Mucosa of stomach (tissue), 1 donor: ENCODE measurements around the gene PPFIBP2.

ENCODE experiments used
- H3K27me3 ChIP-seq: one replicate; pipeline ENCODE4 v1.7.0; 2013; ENCODE audit warnings: mild to moderate bottlenecking, low read length; ENCODE audit not compliant: control insufficient read depth, insufficient read depth
- H3K36me3 ChIP-seq: one replicate; pipeline ENCODE4 v1.7.0; 2013; ENCODE audit warnings: low read length; ENCODE audit not compliant: control insufficient read depth, insufficient read depth
- H3K4me1 ChIP-seq: one replicate; pipeline ENCODE4 v1.7.0; 2013; ENCODE audit warnings: mild to moderate bottlenecking, low read length; ENCODE audit not compliant: control insufficient read depth, insufficient read depth
- H3K4me3 ChIP-seq: one replicate; pipeline ENCODE4 v1.7.0; 2013; ENCODE audit warnings: low read length
- H3K9ac ChIP-seq: one replicate; pipeline ENCODE4 v1.7.0; 2013; ENCODE audit warnings: mild to moderate bottlenecking, low read length, moderate library complexity
- H3K9me3 ChIP-seq: one replicate; pipeline ENCODE4 v1.7.0; 2013; ENCODE audit warnings: mild to moderate bottlenecking, low read length, moderate library complexity; ENCODE audit not compliant: control insufficient read depth
- donor health status: Pancreatic carcinoma.

PPFIBP2 gene

DNA sequence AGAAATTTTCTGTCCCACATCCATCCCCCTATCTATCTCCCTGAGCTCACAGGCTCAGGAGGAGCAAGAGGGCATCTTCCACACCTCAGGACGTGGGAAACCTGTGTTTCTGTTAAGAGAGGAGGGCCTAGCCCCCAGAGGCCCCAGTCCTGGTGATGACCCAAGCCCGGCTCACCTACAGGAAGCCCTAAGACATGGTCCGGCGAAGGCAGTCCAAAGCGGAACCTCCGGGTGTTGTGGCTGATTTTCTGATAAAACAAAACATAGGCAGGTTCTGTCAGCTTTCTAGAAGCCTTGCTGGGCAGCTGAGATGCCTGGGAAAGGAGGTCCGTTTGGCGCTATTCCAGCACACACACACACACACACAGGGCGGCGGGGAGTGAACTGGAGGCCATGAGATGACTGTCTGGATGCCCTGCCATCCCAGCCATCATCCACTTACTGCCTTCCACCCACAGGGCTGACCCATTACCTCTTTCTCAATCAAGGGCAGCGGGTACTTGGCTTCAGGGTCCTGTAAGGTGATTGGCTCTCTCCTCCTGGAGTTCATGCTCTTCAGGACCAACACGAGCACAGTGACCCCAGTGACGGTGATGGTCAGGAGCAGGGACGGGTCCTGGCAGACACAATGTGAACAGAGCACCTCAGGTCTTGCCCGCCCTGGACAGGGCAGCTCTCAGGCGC is 158.6 kb downstream of the PPFIBP2 start:
- Histone ChIP-seq H3K9me3 (no peaks in the 10 kb centered on the region), H3K27me3 (peaks cover 3% of the 10 kb centered on the region), H3K4me3 (no peak overlapping the region), H3K9ac (peak overlapping the region; percentile 62), H3K36me3 (no peaks in the 10 kb centered on the region), H3K4me1 (peaks cover 32% of the 10 kb centered on the region)

- Histone ChIP-seq H3K4me3 (peak within 1 kb of the TSS; percentile 34), H3K9me3 (no peaks in the 10 kb centered on the region), H3K9ac (peak within 1 kb of the TSS; percentile 62), H3K36me3 (no peaks in the 10 kb centered on the region), H3K4me1 (peaks cover 32% of the 10 kb centered on the region), H3K27me3 (peaks cover 3% of the 10 kb centered on the region)
These were observed 159.3 kb downstream of the PPFIBP2 start, which contains the start of gene CYB5R2 for GRCh38 chr11:7672960-7673723. Gene CYB5R2 (minus strand): TSS chr11:7673500. CDS start chr11:7672825, 675 bp downstream.

DNA sequence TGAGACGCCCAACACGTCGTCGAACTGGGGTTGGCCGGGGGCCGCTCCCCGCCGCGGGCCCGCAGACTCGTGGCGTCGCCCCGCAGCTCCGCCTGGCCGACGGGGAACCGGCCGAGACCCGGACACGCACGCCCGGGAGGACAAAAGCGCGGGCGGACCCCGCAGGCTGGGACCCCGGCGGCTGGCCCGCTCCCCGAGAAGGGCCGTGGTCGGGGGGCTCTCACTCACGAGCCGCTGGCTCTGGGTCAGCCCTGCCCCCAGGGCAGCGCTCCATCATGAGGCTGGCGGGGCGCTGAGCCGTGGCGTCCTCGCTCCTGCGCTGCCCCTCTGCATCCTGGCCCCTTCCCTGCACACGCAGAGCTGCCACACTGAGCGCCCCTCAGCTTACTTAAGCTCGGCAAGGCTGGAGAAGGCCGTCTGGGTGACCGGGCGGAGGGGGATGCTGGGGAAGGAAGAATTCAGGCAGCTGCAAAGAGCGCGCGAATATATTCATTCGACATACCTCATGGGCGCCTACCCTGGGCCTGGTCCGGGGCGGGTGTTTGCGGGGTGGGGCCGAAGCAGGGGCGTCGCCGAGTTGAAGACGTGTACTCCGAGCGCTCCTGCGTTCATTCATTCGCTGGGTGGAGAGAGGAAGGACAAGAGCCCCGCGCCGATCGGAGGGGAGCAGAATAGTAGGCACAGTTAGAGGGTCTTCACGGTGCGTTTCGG is 160.1 kb downstream of the PPFIBP2 start:
- H3K4me1 ChIP-seq = peaks cover 32% of the 10 kb centered on the region
- no peaks in the 10 kb centered on the region for H3K36me3 ChIP-seq
- H3K27me3 ChIP-seq = peaks cover 3% of the 10 kb centered on the region
- H3K9me3 ChIP-seq = no peaks in the 10 kb centered on the region
- H3K9ac ChIP-seq = peak overlapping the region; percentile 62
- peak overlapping the region; percentile 34 for H3K4me3 ChIP-seq

DNA sequence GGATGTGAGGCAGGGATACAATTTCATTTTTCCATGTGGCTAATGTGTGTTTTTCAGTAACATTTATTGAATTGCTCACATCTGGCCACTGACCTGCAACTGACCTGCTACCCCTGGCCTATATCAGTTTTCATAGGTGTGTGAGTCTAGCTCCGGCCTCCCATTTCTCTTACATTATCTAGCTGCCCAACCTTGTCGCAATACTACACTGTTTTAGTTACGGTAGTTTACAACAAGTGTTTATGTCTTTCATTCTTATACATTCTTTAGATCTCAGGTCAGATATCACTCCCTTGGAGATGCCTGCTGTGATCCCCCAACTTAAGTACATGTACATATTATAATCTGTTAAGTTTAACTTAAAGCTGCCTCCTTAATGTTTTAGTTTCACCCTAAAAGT is 161.8 kb downstream of the PPFIBP2 start:
- Histone ChIP-seq H3K36me3 (no peaks in the 10 kb centered on the region), H3K4me3 (no peak overlapping the region), H3K9ac (no peak overlapping the region), H3K9me3 (no peaks in the 10 kb centered on the region), H3K4me1 (peaks cover 32% of the 10 kb centered on the region), H3K27me3 (peaks cover 3% of the 10 kb centered on the region)

DNA sequence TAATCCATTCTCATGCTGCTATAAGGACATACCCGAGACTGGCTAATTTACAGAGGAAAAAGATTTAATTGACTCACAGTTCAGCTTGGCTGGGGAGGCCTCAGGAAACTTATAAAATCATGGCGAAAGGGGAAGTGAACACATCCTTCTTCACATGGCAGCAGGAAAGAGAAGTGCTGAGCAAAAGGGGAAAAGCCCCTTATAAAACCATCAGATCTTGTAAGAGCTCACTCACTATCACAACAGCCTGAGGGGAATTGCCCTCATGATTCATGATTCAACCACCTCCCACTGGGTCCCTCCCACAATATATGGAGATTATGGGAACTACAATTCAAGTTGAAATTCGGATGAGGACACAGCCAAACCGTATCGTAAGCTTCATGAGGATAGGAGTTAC is 163.3 kb downstream of the PPFIBP2 start:
- Histone ChIP-seq H3K27me3 (peaks cover 3% of the 10 kb centered on the region), H3K36me3 (no peaks in the 10 kb centered on the region), H3K9ac (no peak overlapping the region), H3K4me1 (peaks cover 18% of the 10 kb centered on the region), H3K4me3 (no peak overlapping the region), H3K9me3 (no peaks in the 10 kb centered on the region)

DNA sequence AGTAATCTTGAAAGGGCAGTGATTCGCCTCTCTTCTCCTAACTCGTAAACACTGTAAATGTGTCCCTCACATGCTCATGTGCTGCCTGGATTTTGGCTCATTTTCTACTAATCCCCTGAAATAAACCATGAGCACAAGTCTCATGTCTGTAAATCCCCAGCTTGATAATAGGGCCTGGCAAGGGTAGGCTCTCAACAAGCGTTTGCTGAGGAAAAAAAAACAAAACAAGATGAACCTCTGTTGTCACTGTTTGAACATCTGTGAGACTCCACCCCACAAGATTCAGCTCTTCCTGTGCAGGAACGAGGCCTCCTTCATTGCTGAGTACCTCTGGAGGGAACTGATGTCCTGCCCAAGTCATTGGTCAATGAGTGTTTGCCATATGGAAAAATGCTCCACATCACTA is 164.0 kb downstream of the PPFIBP2 start:
- no peak overlapping the region for H3K9ac ChIP-seq
- no peak overlapping the region for H3K4me3 ChIP-seq
- no peaks in the 10 kb centered on the region for H3K36me3 ChIP-seq
- no peaks in the 10 kb centered on the region for H3K27me3 ChIP-seq
- peaks cover 11% of the 10 kb centered on the region for H3K4me1 ChIP-seq
- H3K9me3 ChIP-seq = no peaks in the 10 kb centered on the region

GRCh38 chr11:7683571-7683970 is 169.8 kb downstream of the PPFIBP2 start:
- Histone ChIP-seq H3K4me3 (no peak overlapping the region), H3K27me3 (no peaks in the 10 kb centered on the region), H3K4me1 (no peaks in the 10 kb centered on the region), H3K9ac (no peak overlapping the region), H3K36me3 (no peaks in the 10 kb centered on the region), H3K9me3 (no peaks in the 10 kb centered on the region)

DNA sequence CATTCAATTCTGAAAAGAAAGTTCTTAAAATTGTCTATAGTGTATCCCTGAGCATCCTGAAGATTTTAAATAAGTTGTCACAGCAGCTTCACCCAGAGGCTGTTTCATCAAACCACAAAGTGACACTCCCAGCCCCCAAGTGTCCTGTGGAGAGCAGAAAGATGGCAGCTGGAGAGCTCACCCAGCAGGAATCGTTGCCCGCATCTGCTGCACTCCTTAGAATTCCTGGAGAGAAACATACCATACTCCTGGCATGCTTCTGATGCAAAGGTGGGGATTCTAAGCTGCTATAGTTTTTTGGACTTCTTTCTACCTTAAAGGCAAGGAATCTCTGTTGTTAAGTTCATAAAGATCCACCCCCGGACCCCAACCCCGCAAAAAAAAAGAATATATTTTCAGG is 173.0 kb downstream of the PPFIBP2 start:
- Histone ChIP-seq H3K9me3 (no peaks in the 10 kb centered on the region), H3K27me3 (no peaks in the 10 kb centered on the region), H3K4me1 (no peaks in the 10 kb centered on the region), H3K36me3 (no peaks in the 10 kb centered on the region), H3K9ac (no peak overlapping the region), H3K4me3 (no peak overlapping the region)

- H3K9ac ChIP-seq = no peak overlapping the region
These were observed 173.6 kb downstream of the PPFIBP2 start for GRCh38 chr11:7687386-7687785.

GRCh38 chr11:7688238-7688826 is 174.5 kb downstream of the PPFIBP2 start:
- no peak overlapping the region for H3K4me3 ChIP-seq

More at GRCh38 chr11:7687386-7687785, 173.6 kb downstream of the PPFIBP2 start:
- H3K4me3 ChIP-seq = no peak overlapping the region
- H3K4me1 ChIP-seq = no peaks in the 10 kb centered on the region
- no peaks in the 10 kb centered on the region for H3K27me3 ChIP-seq
- no peaks in the 10 kb centered on the region for H3K9me3 ChIP-seq
- no peaks in the 10 kb centered on the region for H3K36me3 ChIP-seq

GRCh38 chr11:7689239-7689638 is 175.4 kb downstream of the PPFIBP2 start:
- no peaks in the 10 kb centered on the region for H3K36me3 ChIP-seq
- H3K9ac ChIP-seq = no peak overlapping the region
- H3K4me1 ChIP-seq = no peaks in the 10 kb centered on the region
- H3K4me3 ChIP-seq = no peak overlapping the region
- no peaks in the 10 kb centered on the region for H3K27me3 ChIP-seq
- H3K9me3 ChIP-seq = no peaks in the 10 kb centered on the region

More at GRCh38 chr11:7688238-7688826, 174.5 kb downstream of the PPFIBP2 start:
- Histone ChIP-seq H3K27me3 (no peaks in the 10 kb centered on the region), H3K9ac (no peak overlapping the region), H3K9me3 (no peaks in the 10 kb centered on the region), H3K4me1 (no peaks in the 10 kb centered on the region), H3K36me3 (no peaks in the 10 kb centered on the region)
